ENCODE results near the gene FLT3LG. TPM values are rescaled to one million over a fixed set of nuclear protein-coding genes. Genes with fewer than 3 reads are reported as not detected.

FLT3LG gene
- 1.3 TPM for total RNA-seq

DNA sequence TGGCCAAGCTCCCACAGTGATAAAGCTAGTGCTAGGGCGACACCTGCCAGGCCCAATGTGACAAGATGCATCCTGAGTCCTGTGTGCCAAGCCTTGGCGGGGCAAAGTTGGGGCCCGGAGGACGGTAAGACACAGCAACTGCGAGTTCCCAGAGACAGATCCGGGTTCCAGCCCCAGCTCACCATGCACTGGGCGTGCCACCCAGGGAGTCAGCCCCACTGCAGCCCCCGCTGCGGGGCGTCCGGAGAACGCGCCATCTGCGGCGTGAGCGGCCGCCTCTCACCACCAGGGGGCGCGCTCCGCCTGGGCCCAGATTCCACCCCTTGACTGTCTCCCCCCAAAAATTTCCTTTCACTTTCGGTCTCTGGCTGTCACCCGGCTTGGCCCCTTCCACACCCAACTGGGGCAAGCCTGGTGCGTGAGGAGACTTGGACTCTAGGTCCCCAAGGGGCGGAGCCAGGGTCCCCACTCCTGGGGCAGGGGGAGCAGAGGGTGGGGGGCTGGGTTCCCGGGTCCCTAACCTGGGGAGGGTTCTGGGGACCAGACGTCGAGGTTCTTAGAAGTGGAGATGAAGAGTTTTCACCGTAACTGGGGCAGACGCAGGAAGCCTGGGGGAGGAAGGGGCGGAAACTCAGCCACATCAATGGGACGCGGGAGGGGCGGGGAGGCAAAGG lies at the start of gene FLT3LG:
Gene FLT3LG, plus strand, starts transcription at position 348 of the 674 bp plus-strand sequence. CDS start 425 bp downstream, outside the sequence.

DNA sequence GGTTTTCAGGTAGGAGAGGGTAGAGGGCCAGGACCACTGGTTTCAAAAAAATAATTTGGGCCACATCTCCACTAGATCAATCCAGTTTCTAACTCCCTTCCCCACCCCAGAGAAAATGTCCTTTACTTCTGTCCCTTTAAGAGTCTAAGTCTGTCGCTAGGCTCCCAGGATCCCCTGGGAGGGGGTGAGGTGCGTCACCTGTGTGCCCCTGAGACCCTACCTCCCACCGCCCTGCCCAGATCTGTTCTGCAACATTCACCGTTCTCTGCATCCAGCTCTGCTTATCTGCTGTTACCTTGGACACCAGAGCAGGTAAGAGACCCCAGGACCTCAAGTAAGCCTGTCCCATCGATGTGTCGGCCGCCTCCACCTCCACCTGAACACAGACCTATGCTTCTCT lies 48.8 kb upstream of the FLT3LG start, which contains the start of gene GFY:
Gene GFY, plus strand, starts transcription at position 211 of the 400 bp plus-strand sequence. CDS start 1,043 bp downstream, outside the sequence.

GRCh38 chr19:49441210-49441959 lies 32.6 kb upstream of the FLT3LG start, which contains the start of gene SLC17A7:
Gene SLC17A7, minus strand, starts transcription at chr19:49441527. Its CDS starts 148 bp downstream, at chr19:49441379.

GRCh38 chr19:49451430-49452181 lies 22.4 kb upstream of the FLT3LG start, which contains the start of gene PIH1D1:
Gene PIH1D1, minus strand, starts transcription at chr19:49451814. Its CDS starts 240 bp downstream, at chr19:49451574.

DNA sequence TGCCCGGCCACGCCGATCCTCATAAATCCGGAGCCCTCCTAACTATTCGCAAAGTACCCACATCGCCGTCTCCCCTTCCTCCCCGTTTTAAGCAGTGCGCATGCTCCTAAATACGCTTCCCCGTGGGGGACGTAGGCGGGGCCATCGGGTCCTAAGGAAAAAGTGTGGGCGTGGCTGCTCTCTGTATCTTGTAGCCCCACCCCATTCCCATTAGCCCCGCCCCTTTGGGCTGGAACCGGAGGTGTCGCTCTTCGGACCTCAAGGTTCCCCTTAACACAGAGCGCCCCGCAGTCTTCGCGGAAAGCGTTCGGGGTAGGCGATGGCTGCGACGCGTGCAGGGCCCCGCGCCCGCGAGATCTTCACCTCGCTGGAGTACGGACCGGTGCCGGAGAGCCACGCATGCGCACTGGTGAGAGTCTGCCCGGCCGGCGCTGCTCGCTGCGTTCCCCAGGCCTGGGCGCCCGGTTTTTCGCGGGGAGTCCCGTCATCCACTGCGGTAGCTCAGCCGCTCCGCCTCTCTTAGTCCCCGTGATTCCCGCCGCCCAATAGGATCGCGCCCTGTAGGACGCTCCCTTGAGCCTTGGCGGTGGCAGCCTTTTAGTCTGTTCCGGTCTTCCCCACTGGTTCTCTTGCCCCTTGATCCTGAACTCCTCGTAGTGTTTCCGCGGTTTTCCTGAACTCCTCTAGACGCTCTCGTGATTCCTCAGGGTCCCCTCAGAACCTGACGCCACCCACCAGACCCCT lies 20.8 kb upstream of the FLT3LG start, which contains the start of gene ALDH16A1:
Gene ALDH16A1, plus strand, starts transcription at position 213 of the 744 bp plus-strand sequence. Its CDS starts 107 bp downstream, at position 320.

GRCh38 chr19:49487277-49488045 lies 13.4 kb downstream of the FLT3LG start, which contains the start of gene RPL13A:
Gene RPL13A, plus strand, starts transcription at chr19:49487608. Its CDS starts 22 bp downstream, at chr19:49487630.

Other genes with a start within 250 kb of the FLT3LG start
- gene SLC6A16, start 149.0 kb upstream of the FLT3LG start, total RNA-seq = 0.93 TPM
- 4.7 TPM for gene CD37, start 138.8 kb upstream of the FLT3LG start, total RNA-seq
- gene TEAD2, start 111.8 kb upstream of the FLT3LG start, total RNA-seq = 29.5 TPM
- gene DKKL1, start 110.3 kb upstream of the FLT3LG start, total RNA-seq = not detected
- 0.27 TPM for gene KASH5, start 86.0 kb upstream of the FLT3LG start, total RNA-seq
- gene PTH2, start 50.8 kb upstream of the FLT3LG start, total RNA-seq = not detected
- not detected for gene GFY, start 48.8 kb upstream of the FLT3LG start, total RNA-seq
- gene SLC17A7, start 32.7 kb upstream of the FLT3LG start, total RNA-seq = 78.0 TPM
- 77.4 TPM for gene PIH1D1, start 22.4 kb upstream of the FLT3LG start, total RNA-seq
- gene ALDH16A1, start 21.0 kb upstream of the FLT3LG start, total RNA-seq = 24.0 TPM
- 1,223 TPM for gene RPL13A, start 13.4 kb downstream of the FLT3LG start, total RNA-seq
- 4,219 TPM for gene RPS11, start 22.2 kb downstream of the FLT3LG start, total RNA-seq
- 94.0 TPM for gene FCGRT, start 38.4 kb downstream of the FLT3LG start, total RNA-seq
- 58.3 TPM for gene RCN3, start 53.8 kb downstream of the FLT3LG start, total RNA-seq
- 38.8 TPM for gene NOSIP, start 106.3 kb downstream of the FLT3LG start, total RNA-seq
- 0.77 TPM for gene PRRG2, start 107.1 kb downstream of the FLT3LG start, total RNA-seq
- 15.8 TPM for gene PRR12, start 117.0 kb downstream of the FLT3LG start, total RNA-seq
- gene RRAS, start 165.9 kb downstream of the FLT3LG start, total RNA-seq = 6.5 TPM
- gene SCAF1, start 168.0 kb downstream of the FLT3LG start, total RNA-seq = 28.2 TPM
- 51.1 TPM for gene IRF3, start 191.6 kb downstream of the FLT3LG start, total RNA-seq
- 3.1 TPM for gene BCL2L12, start 191.7 kb downstream of the FLT3LG start, total RNA-seq
- gene PRMT1, start 203.1 kb downstream of the FLT3LG start, total RNA-seq = 298 TPM
- gene ADM5, start 215.4 kb downstream of the FLT3LG start, total RNA-seq = 0.77 TPM
- 40.4 TPM for gene CPT1C, start 216.9 kb downstream of the FLT3LG start, total RNA-seq

All from camera-type eye (tissue), 1 donor.